IMR-90 (cell line): ENCODE data around the gene NPB. TPM values are rescaled to one million over a fixed set of nuclear protein-coding genes. Genes with fewer than 3 reads are reported as not detected.

Source experiments
- ATAC-seq: fragments of 200-7000 bp; cut with Tn5 transposase; 2 replicates; pipeline ENCODE4 v1.9.1; 2020; ENCODE audit warnings: low read depth, mild to moderate bottlenecking, moderate library complexity
- BruUV-seq: library from RNA; stranded (reverse); fragments of 400-500 nt; replicated peaks from 2 replicates; lab custom pipeline; 2021; lab: Mats Ljungman, UMichigan
- CTCF ChIA-PET: fragments of 300-600 bp; formaldehyde crosslinking; extraction: SDS; loops from one replicate; lab custom pipeline; 2021; ENCODE audit warnings: antibody characterized with exemption; lab: Yijun Ruan, JAX
- POLR2A ChIA-PET: fragments of 300-600 bp; sonication (Branson Sonifier 250); formaldehyde crosslinking; loops from one replicate; lab custom pipeline; 2022; ENCODE audit warnings: antibody characterized with exemption; ENCODE audit not compliant: unreplicated experiment; lab: Charles Lee
- DNase-seq: peaks from one replicate; pipeline ENCODE4 v3.0.0; 2013
- H2AFZ ChIP-seq: replicated peaks from 2 replicates; pipeline ENCODE3; 2013; ENCODE audit warnings: low read length, mild to moderate bottlenecking; ENCODE audit not compliant: poor library complexity
- H2AK5ac ChIP-seq: 2 replicates; pipeline ENCODE4 v1.6.1; 2013; ENCODE audit warnings: low read depth, low read length, inconsistent platforms
- H2AK9ac ChIP-seq: replicated peaks from 2 replicates; pipeline ENCODE3; 2013; ENCODE audit warnings: mild to moderate bottlenecking, low read depth, low read length, moderate library complexity; ENCODE audit not compliant: poor library complexity
- H2BK120ac ChIP-seq: 2 replicates; pipeline ENCODE4 v1.6.1; 2013; ENCODE audit warnings: low read depth, low read length, inconsistent platforms
- H2BK15ac ChIP-seq: 3 replicates; pipeline ENCODE4 v1.6.1; 2013; ENCODE audit warnings: low read depth, low read length, inconsistent platforms
- H2BK20ac ChIP-seq: 2 replicates; pipeline ENCODE4 v1.6.1; 2013; ENCODE audit warnings: low read depth, mild to moderate bottlenecking, inconsistent platforms, low read length, moderate library complexity
- H2BK5ac ChIP-seq: 2 replicates; pipeline ENCODE4 v1.6.1; 2013; ENCODE audit warnings: mild to moderate bottlenecking, low read depth, low read length, inconsistent platforms; ENCODE audit not compliant: poor library complexity, severe bottlenecking
- H3K14ac ChIP-seq: replicated peaks from 2 replicates; pipeline ENCODE4 v1.6.1; 2013; ENCODE audit warnings: low read depth, low read length, inconsistent platforms
- H3K18ac ChIP-seq: 2 replicates; pipeline ENCODE4 v1.6.1; 2013; ENCODE audit warnings: low read depth, low read length, control low read depth
- H3K23ac ChIP-seq: 2 replicates; pipeline ENCODE4 v1.6.1; 2013; ENCODE audit warnings: low read depth, low read length, inconsistent platforms
- H3K27ac ChIP-seq: 2 replicates; pipeline ENCODE4 v1.5.1; 2013; ENCODE audit warnings: mild to moderate bottlenecking, control low read depth, low read length; ENCODE audit not compliant: insufficient read depth
- H3K27me3 ChIP-seq: 2 replicates; pipeline ENCODE4 v1.6.1; 2013; ENCODE audit warnings: low read length; ENCODE audit not compliant: control insufficient read depth, insufficient read depth
- H3K36me3 ChIP-seq: 2 replicates; pipeline ENCODE4 v1.6.1; 2013; ENCODE audit warnings: low read length, mixed read lengths; ENCODE audit not compliant: control insufficient read depth, insufficient read depth
- H3K4ac ChIP-seq: 2 replicates; pipeline ENCODE4 v1.6.1; 2013; ENCODE audit warnings: low read depth, low read length, inconsistent platforms
- H3K4me1 ChIP-seq: 2 replicates; pipeline ENCODE4 v1.6.1; 2013; ENCODE audit warnings: low read length, mixed read lengths; ENCODE audit not compliant: control insufficient read depth, insufficient read depth
- H3K4me2 ChIP-seq: 2 replicates; pipeline ENCODE4 v1.6.1; 2013; ENCODE audit warnings: low read depth, mild to moderate bottlenecking, control low read depth, low read length, moderate library complexity
- H3K4me3 ChIP-seq: 2 replicates; pipeline ENCODE4 v1.5.1; 2013; ENCODE audit warnings: low read depth, mild to moderate bottlenecking, control low read depth, low read length, moderate library complexity; ENCODE audit not compliant: insufficient read depth
- H3K56ac ChIP-seq: 2 replicates; pipeline ENCODE4 v1.6.1; 2013; ENCODE audit warnings: low read length, inconsistent platforms; ENCODE audit not compliant: insufficient read depth; ENCODE audit errors: extremely low read depth
- H3K79me1 ChIP-seq, 2 experiments: 2 replicates each; pipeline ENCODE4 v1.6.1; 2013; ENCODE audit warnings: low read length in 2 of 2, inconsistent platforms in 1 of 2, low read depth in 1 of 2
- H3K9ac ChIP-seq: 2 replicates; pipeline ENCODE4 v1.6.1; 2013; ENCODE audit warnings: low read depth, low read length, control low read depth
- H3K9me1 ChIP-seq: 2 replicates; pipeline ENCODE4 v1.6.1; 2013; ENCODE audit warnings: low read length, inconsistent platforms; ENCODE audit not compliant: insufficient read depth
- H3K9me3 ChIP-seq: 2 replicates; pipeline ENCODE4 v1.6.1; 2013; ENCODE audit warnings: low read length; ENCODE audit not compliant: control insufficient read depth, insufficient read depth
- H4K20me1 ChIP-seq: 2 replicates; pipeline ENCODE4 v1.6.1; 2013; ENCODE audit warnings: low read length, inconsistent platforms; ENCODE audit not compliant: insufficient read depth
- H4K5ac ChIP-seq: 2 replicates; pipeline ENCODE4 v1.6.1; 2013; ENCODE audit warnings: mild to moderate bottlenecking, low read depth, low read length, control low read depth
- H4K8ac ChIP-seq, 2 experiments: 2 replicates each; pipeline ENCODE4 v1.6.1; 2013; ENCODE audit warnings: low read depth in 2 of 2, low read length in 2 of 2, control low read depth in 1 of 2, inconsistent platforms in 1 of 2
- H4K91ac ChIP-seq: 2 replicates; pipeline ENCODE4 v1.6.1; 2013; ENCODE audit warnings: low read depth, low read length, inconsistent platforms; ENCODE audit not compliant: insufficient read depth
- BHLHE40 ChIP-seq: fragments of 150-350 bp; IDR thresholded peaks from 2 replicates; pipeline ENCODE4 v1.6.1; 2016; ENCODE audit warnings: mild to moderate bottlenecking, low read depth, low read length
- CEBPB ChIP-seq: IDR thresholded peaks from 2 replicates; pipeline ENCODE4 v1.6.1; 2012; ENCODE audit warnings: low read depth, low read length, improper control_type of control experiment
- CHD1 ChIP-seq: IDR thresholded peaks from 2 replicates; pipeline ENCODE4 v1.6.1; 2012; ENCODE audit warnings: low read depth, low read length, improper control_type of control experiment
- FOS ChIP-seq: fragments of 150-350 bp; IDR thresholded peaks from 2 replicates; pipeline ENCODE4 v1.6.1; 2016; ENCODE audit warnings: low read depth, low read length
- MAFK ChIP-seq: IDR thresholded peaks from 2 replicates; pipeline ENCODE4 v1.6.1; 2012; ENCODE audit warnings: low read depth, low read length, improper control_type of control experiment
- MAZ ChIP-seq: IDR thresholded peaks from 2 replicates; pipeline ENCODE4 v1.6.1; 2012; ENCODE audit warnings: low read depth, mild to moderate bottlenecking, low read length, improper control_type of control experiment, moderate library complexity, borderline replicate concordance
- MXI1 ChIP-seq: IDR thresholded peaks from 2 replicates; pipeline ENCODE4 v1.6.1; 2012; ENCODE audit warnings: low read depth, mild to moderate bottlenecking, low read length, moderate library complexity, borderline replicate concordance
- NFE2L2 ChIP-seq: fragments of 150-350 bp; IDR thresholded peaks from 2 replicates; pipeline ENCODE4 v1.6.1; 2016; ENCODE audit warnings: low read depth, mild to moderate bottlenecking, low read length
- POLR2A ChIP-seq: IDR thresholded peaks from 2 replicates; pipeline ENCODE4 v1.6.1; 2012; ENCODE audit warnings: mild to moderate bottlenecking, low read depth, low read length
- RAD21 ChIP-seq: IDR thresholded peaks from 2 replicates; pipeline ENCODE4 v1.6.1; 2012; ENCODE audit warnings: low read length, improper control_type of control experiment
- RCOR1 ChIP-seq: IDR thresholded peaks from 2 replicates; pipeline ENCODE4 v1.6.1; 2012; ENCODE audit warnings: mild to moderate bottlenecking, low read length, improper control_type of control experiment; ENCODE audit not compliant: insufficient replicate concordance
- RFX5 ChIP-seq: IDR thresholded peaks from 2 replicates; pipeline ENCODE4 v1.8.0; 2012; ENCODE audit warnings: low read depth, mild to moderate bottlenecking, low read length, moderate library complexity
- SMC3 ChIP-seq: fragments of 150-350 bp; IDR thresholded peaks from 2 replicates; pipeline ENCODE4 v1.6.1; 2016; ENCODE audit warnings: low read depth, mild to moderate bottlenecking, antibody characterized with exemption, low read length, moderate library complexity
- WGBS, 2 experiments: methylation state at CpG; one replicate each; pipeline versions ENCODE4 v1.1.5 to v1.1.7; 2013; ENCODE audit warnings: missing lambda C conversion rate in 2 of 2; ENCODE audit not compliant: insufficient read length in 1 of 2; ENCODE audit errors: extremely low coverage in 2 of 2; 5-methylcytosine and 5-hydroxymethylcytosine counted together
- dilution Hi-C: fragments of 300-500 bp; cut with HindIII; formaldehyde crosslinking; loops from one replicate; pipeline ENCODE4 v1.14.3; 2018; ENCODE audit warnings: low sequenced_read_pairs; ENCODE audit not compliant: unreplicated experiment
- in situ Hi-C: fragments of 300-500 bp; cut with MboI; formaldehyde crosslinking; loops from 3 replicates; pipeline ENCODE4 v1.14.3; 2019; ENCODE audit warnings: low sequenced_read_pairs, inconsistent platforms, mixed read lengths
- intact Hi-C: fragments of 100-400 bp; cut with micrococcal nuclease; formaldehyde crosslinking; loops from 2 replicates; pipeline ENCODE4 v1.10.0; 2022
- polyA plus RNA-seq, 3 experiments: library from polyadenylated mRNA; depleted of rRNA; stranded (reverse); fragments of >200 nt; gene quantifications; 2 replicates each; pipeline ENCODE4 v1.2.3, GENCODE V29; 2012; ENCODE audit warnings: low replicate concordance in 1 of 3
- total RNA-seq: library from RNA; depleted of rRNA; stranded (reverse); fragments of >200 nt; gene quantifications from 2 replicates; pipeline ENCODE4 v1.2.3, GENCODE V29; 2012
- TF ChIP-seq, protein P1 (sequence below): fragments of 150-350 bp; IDR thresholded peaks from 2 replicates; pipeline ENCODE4 v1.6.1; 2017; ENCODE audit warnings: mild to moderate bottlenecking, antibody characterized with exemption, low read length, low read depth
- TF ChIP-seq, protein P2 (sequence below): fragments of 150-350 bp; IDR thresholded peaks from 2 replicates; pipeline ENCODE4 v1.6.1; 2016; ENCODE audit warnings: low read depth, mild to moderate bottlenecking, low read length, moderate library complexity, borderline replicate concordance
- TF ChIP-seq, protein P3 (sequence below): conservative IDR thresholded peaks from 2 replicates; pipeline ENCODE4 v1.5.1; 2012; ENCODE audit warnings: mild to moderate bottlenecking, low read depth, low read length, improper control_type of control experiment

NPB gene
- total and polyA plus RNA-seq, 2 of the 4 experiments (the other 2 are of a cell fraction): 0.51 TPM; not detected in 1

DNA sequence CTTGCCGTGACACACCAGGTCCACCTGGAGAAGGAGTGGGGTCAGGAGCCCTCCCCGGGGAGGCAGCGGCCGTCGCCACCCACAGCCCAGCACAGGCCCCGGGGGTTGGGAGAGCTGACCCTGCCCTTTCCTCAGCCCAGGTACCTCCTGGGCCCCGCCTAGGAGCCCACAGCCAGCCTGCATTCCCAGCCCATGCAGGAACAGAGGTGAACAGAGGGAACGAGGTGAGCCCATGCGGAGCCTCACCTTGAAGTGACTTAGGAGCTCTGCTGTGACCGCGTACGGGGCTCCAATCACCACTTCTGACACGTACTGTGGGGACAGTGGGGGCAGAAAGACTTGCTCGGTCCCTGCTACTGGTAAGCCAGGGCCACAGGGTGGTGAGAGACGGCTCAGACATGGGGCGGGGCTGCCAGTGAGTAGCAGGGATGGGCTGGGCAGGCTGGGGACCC is 3.4 kb downstream of the NPB start:
- no peak overlapping the region for H4K5ac ChIP-seq
- no peak overlapping the region for H3K4ac ChIP-seq
- H2BK15ac ChIP-seq: no peak overlapping the region
- no peaks in the 10 kb centered on the region for H3K9me3 ChIP-seq
- no peak overlapping the region for H2BK20ac ChIP-seq
- H3K23ac ChIP-seq: no peak overlapping the region
- peaks cover 6% of the 10 kb centered on the region for H3K4me1 ChIP-seq
- no peaks in the 10 kb centered on the region for H3K27me3 ChIP-seq
- H2BK120ac ChIP-seq: no peak overlapping the region
- H3K9me1 ChIP-seq: 0 out of 2 replicates have a peak, but pooled peaks cover 7% of the 10 kb centered on the region
- ATAC-seq (no peak), DNase-seq (no peak)
- ChIA-PET CTCF (no interaction called here), POLR2A (no interaction called here)
- H3K4me3 ChIP-seq: no peak overlapping the region
- no peak overlapping the region for H4K8ac ChIP-seq
- in situ Hi-C loops: no loop called here
- peaks cover 14% of the 10 kb centered on the region; the same call in 1 of the 2 replicates for H3K36me3 ChIP-seq
- intact Hi-C loops: no loop called here
- H3K79me1 ChIP-seq: peaks cover 0 to 20% of the 10 kb centered on the region in 2 experiments; a peak in 2 of 4 replicates
- dilution Hi-C loops: no loop called here
- BruUV-seq: no TSS peak
- H3K14ac ChIP-seq: no peak overlapping the region
- H2AFZ ChIP-seq: no peak overlapping the region
- no peak overlapping the region for H2BK5ac ChIP-seq
- no peak overlapping the region for H2AK5ac ChIP-seq
- no peak overlapping the region for H2AK9ac ChIP-seq
- no peak overlapping the region for H3K9ac ChIP-seq
- no peak overlapping the region for H3K18ac ChIP-seq
- 96% methylated on average over 5 of the region's 16 CpGs; no CpG with 5 or more reads in 1 of the 2 experiments for WGBS, 2 experiments
- H3K27ac ChIP-seq: no peak overlapping the region
- H4K20me1 ChIP-seq: peaks cover 12% of the 10 kb centered on the region
- no peak overlapping the region for H3K4me2 ChIP-seq
- H3K56ac ChIP-seq: no peak overlapping the region
- H4K91ac ChIP-seq: no peak overlapping the region
- TF ChIP-seq SMC3 (no peak), CHD1 (no peak), MAFK (no peak), BHLHE40 (no peak), RCOR1 (no peak), MXI1 (no peak), CEBPB (no peak), RFX5 (no peak), FOS (no peak), POLR2A (no peak), RAD21 (no peak), NFE2L2 (no peak), MAZ (no peak)
- TF ChIP-seq, protein P1, sequence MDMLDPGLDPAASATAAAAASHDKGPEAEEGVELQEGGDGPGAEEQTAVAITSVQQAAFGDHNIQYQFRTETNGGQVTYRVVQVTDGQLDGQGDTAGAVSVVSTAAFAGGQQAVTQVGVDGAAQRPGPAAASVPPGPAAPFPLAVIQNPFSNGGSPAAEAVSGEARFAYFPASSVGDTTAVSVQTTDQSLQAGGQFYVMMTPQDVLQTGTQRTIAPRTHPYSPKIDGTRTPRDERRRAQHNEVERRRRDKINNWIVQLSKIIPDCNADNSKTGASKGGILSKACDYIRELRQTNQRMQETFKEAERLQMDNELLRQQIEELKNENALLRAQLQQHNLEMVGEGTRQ: no peak
- TF ChIP-seq, protein P2, sequence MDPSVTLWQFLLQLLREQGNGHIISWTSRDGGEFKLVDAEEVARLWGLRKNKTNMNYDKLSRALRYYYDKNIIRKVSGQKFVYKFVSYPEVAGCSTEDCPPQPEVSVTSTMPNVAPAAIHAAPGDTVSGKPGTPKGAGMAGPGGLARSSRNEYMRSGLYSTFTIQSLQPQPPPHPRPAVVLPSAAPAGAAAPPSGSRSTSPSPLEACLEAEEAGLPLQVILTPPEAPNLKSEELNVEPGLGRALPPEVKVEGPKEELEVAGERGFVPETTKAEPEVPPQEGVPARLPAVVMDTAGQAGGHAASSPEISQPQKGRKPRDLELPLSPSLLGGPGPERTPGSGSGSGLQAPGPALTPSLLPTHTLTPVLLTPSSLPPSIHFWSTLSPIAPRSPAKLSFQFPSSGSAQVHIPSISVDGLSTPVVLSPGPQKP: no peak
- TF ChIP-seq, protein P3, sequence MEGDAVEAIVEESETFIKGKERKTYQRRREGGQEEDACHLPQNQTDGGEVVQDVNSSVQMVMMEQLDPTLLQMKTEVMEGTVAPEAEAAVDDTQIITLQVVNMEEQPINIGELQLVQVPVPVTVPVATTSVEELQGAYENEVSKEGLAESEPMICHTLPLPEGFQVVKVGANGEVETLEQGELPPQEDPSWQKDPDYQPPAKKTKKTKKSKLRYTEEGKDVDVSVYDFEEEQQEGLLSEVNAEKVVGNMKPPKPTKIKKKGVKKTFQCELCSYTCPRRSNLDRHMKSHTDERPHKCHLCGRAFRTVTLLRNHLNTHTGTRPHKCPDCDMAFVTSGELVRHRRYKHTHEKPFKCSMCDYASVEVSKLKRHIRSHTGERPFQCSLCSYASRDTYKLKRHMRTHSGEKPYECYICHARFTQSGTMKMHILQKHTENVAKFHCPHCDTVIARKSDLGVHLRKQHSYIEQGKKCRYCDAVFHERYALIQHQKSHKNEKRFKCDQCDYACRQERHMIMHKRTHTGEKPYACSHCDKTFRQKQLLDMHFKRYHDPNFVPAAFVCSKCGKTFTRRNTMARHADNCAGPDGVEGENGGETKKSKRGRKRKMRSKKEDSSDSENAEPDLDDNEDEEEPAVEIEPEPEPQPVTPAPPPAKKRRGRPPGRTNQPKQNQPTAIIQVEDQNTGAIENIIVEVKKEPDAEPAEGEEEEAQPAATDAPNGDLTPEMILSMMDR: no peak
